Measurements from ENCODE around the gene NT5DC4. TPM values are rescaled to one million over a fixed set of nuclear protein-coding genes. Genes with fewer than 3 reads are reported as not detected.

Gene NT5DC4
- total and polyA plus RNA-seq, 2 experiments from 2014 or later: not detected

GRCh38 chr2:112787729-112788393, 67.0 kb downstream of the NT5DC4 start:
- 73% methylated on average over 4 of the region's 4 CpGs for WGBS, 2 experiments (ENCODE audit: low coverage in 1 of 2, low lambda C conversion rate in 2 of 2, missing lambda C conversion rate in 2 of 2)
- Histone ChIP-seq H2AFZ (no peak overlapping the region), H3K4me3 (no peak overlapping the region), H3K4me1 (ENCODE audit: insufficient read depth) (peaks cover 6% of the 10 kb centered on the region; the same call in 1 of the 2 replicates), H3K4me2 (ENCODE audit: unreplicated experiment) (no peak overlapping the region), H3K27me3 (replicated peaks; ENCODE audit: insufficient read depth) (no peaks in the 10 kb centered on the region), H3K27ac (no peak overlapping the region), H3K36me3 (ENCODE audit: low read depth) (no peaks in the 10 kb centered on the region), H3K9ac (no peak overlapping the region), H3K9me3 (ENCODE audit: low read depth) (no peaks in the 10 kb centered on the region), H3K9me2 (ENCODE audit: insufficient read depth) (no peaks in the 10 kb centered on the region), H3F3A (ENCODE audit: insufficient read depth) (peaks cover 2% of the 10 kb centered on the region), H4K20me1 (ENCODE audit: insufficient read depth) (no peaks in the 10 kb centered on the region), H3K79me2 (ENCODE audit: insufficient read depth) (no peaks in the 10 kb centered on the region)
- in situ Hi-C loops (cut with MboI): no loop called here
- TF ChIP-seq EZH2phosphoT487 (IDR thresholded peaks at IDR 0.05; ENCODE audit: insufficient read depth, low read depth): no peak
- TF ChIP-seq EZH2 (IDR thresholded peaks at IDR 0.05; ENCODE audit: insufficient read depth, poor library complexity, severe bottlenecking): no peak
- DNase-seq: no peak

- Histone ChIP-seq H3K4me2 (ENCODE audit: unreplicated experiment) (no peak overlapping the region), H3K4me3 (no peak overlapping the region), H4K20me1 (ENCODE audit: insufficient read depth) (no peaks in the 10 kb centered on the region), H2AFZ (no peak overlapping the region), H3K36me3 (ENCODE audit: low read depth) (no peaks in the 10 kb centered on the region), H3K9ac (no peak overlapping the region), H3K9me3 (ENCODE audit: low read depth) (no peaks in the 10 kb centered on the region), H3F3A (ENCODE audit: insufficient read depth) (peaks cover 10% of the 10 kb centered on the region), H3K27me3 (replicated peaks; ENCODE audit: insufficient read depth) (no peaks in the 10 kb centered on the region), H3K4me1 (ENCODE audit: insufficient read depth) (peaks cover 9% of the 10 kb centered on the region), H3K9me2 (ENCODE audit: insufficient read depth) (no peaks in the 10 kb centered on the region), H3K79me2 (ENCODE audit: insufficient read depth) (no peaks in the 10 kb centered on the region), H3K27ac (no peak overlapping the region)
- DNase-seq: no peak
- no peak for TF ChIP-seq EZH2phosphoT487 (IDR thresholded peaks at IDR 0.05; ENCODE audit: insufficient read depth, low read depth)
- no peak for TF ChIP-seq EZH2 (IDR thresholded peaks at IDR 0.05; ENCODE audit: insufficient read depth, poor library complexity, severe bottlenecking)
- WGBS, 2 experiments (ENCODE audit: low coverage in 1 of 2, low lambda C conversion rate in 2 of 2, missing lambda C conversion rate in 2 of 2): 54 to 65% methylated on average over 3 of the region's 3 CpGs
- in situ Hi-C loops (cut with MboI): no loop called here
These were observed 67.8 kb downstream of the NT5DC4 start for GRCh38 chr2:112788653-112789052.

Other genes starting within 250 kb of the NT5DC4 start
- 68.4 and 69.7 TPM in 2 replicates for gene TTL, start 238.9 kb upstream of the NT5DC4 start, total RNA-seq (2014; rRNA removed; shearing (Covaris generic))
- 11.1 and 11.5 TPM in 2 replicates for gene TTL, start 238.9 kb upstream of the NT5DC4 start, polyA plus RNA-seq (2016; fragmentation: Nextera tagmentation; extraction: Ambion mirVana)
- gene POLR1B, start 178.6 kb upstream of the NT5DC4 start, total RNA-seq (2014; rRNA removed; shearing (Covaris generic)): 9.2 and 16.5 TPM in 2 replicates
- 8.2 and 9.8 TPM in 2 replicates for gene POLR1B, start 178.6 kb upstream of the NT5DC4 start, polyA plus RNA-seq (2016; fragmentation: Nextera tagmentation; extraction: Ambion mirVana)
- 7.1 and 9.5 TPM in 2 replicates for gene CHCHD5, start 136.4 kb upstream of the NT5DC4 start, total RNA-seq (2014; rRNA removed; shearing (Covaris generic))
- 55.4 and 57.8 TPM in 2 replicates for gene CHCHD5, start 136.4 kb upstream of the NT5DC4 start, polyA plus RNA-seq (2016; fragmentation: Nextera tagmentation; extraction: Ambion mirVana)
- 135 and 153 TPM in 2 replicates for gene SLC20A1, start 75.1 kb upstream of the NT5DC4 start, total RNA-seq (2014; rRNA removed; shearing (Covaris generic))
- gene SLC20A1, start 75.1 kb upstream of the NT5DC4 start, polyA plus RNA-seq (2016; fragmentation: Nextera tagmentation; extraction: Ambion mirVana): 191 and 193 TPM in 2 replicates
- 5.2 and 6.6 TPM in 2 replicates for gene CKAP2L, start 43.6 kb downstream of the NT5DC4 start, total RNA-seq (2014; rRNA removed; shearing (Covaris generic))
- 9.0 and 10.9 TPM in 2 replicates for gene CKAP2L, start 43.6 kb downstream of the NT5DC4 start, polyA plus RNA-seq (2016; fragmentation: Nextera tagmentation; extraction: Ambion mirVana)
- gene IL1A, start 63.5 kb downstream of the NT5DC4 start, total RNA-seq (2014; rRNA removed; shearing (Covaris generic)): 0.54 TPM in 1 of 2 replicates, not detected in the other
- 0.14 TPM in 1 of 2 replicates, not detected in the other for gene IL1A, start 63.5 kb downstream of the NT5DC4 start, polyA plus RNA-seq (2016; fragmentation: Nextera tagmentation; extraction: Ambion mirVana)
- 0.86 and 3.8 TPM in 2 replicates for gene IL1B, start 115.8 kb downstream of the NT5DC4 start, total RNA-seq (2014; rRNA removed; shearing (Covaris generic))
- 1.1 and 2.2 TPM in 2 replicates for gene IL1B, start 115.8 kb downstream of the NT5DC4 start, polyA plus RNA-seq (2016; fragmentation: Nextera tagmentation; extraction: Ambion mirVana)
- gene IL37, start 190.1 kb downstream of the NT5DC4 start, total RNA-seq (2014; rRNA removed; shearing (Covaris generic)): not detected in 2 replicates
- not detected in 2 replicates for gene IL37, start 190.1 kb downstream of the NT5DC4 start, polyA plus RNA-seq (2016; fragmentation: Nextera tagmentation; extraction: Ambion mirVana)

All from GM23248 (cell line).